Activated CD8-positive, alpha-beta memory T cell treated with anti-CD3 and anti-CD28 coated beads, Interleukin-2, amount 50 U/mL, for 1 hour (primary cell): ENCODE data around the gene SSBP4.

ENCODE experiments used
- DNase-seq: peaks from one replicate; pipeline ENCODE4 v3.0.0-alpha.2; 2020; ENCODE audit errors: extremely low read depth

SSBP4 gene

DNA sequence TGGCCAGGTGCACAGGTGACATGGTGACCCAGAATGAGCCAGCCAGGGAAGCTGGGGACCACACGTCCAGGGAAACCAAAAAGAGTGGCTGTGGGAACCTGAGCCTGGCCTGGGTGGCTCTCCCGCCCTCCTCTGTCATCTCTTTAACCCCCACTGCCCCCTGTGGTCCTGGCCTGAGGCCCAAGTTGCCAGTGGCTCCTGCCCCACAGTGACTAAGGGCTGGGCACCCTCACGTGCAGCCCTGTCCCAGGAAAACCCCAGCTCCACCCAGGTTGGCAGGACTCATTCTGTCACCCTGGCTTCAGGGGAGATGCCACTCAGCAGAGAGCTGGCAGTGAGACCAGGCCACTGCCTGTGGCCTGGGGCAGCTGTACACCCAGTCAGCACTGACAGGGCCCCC is 49.3 kb downstream of the SSBP4 start:
- DNase-seq = no peak

DNA sequence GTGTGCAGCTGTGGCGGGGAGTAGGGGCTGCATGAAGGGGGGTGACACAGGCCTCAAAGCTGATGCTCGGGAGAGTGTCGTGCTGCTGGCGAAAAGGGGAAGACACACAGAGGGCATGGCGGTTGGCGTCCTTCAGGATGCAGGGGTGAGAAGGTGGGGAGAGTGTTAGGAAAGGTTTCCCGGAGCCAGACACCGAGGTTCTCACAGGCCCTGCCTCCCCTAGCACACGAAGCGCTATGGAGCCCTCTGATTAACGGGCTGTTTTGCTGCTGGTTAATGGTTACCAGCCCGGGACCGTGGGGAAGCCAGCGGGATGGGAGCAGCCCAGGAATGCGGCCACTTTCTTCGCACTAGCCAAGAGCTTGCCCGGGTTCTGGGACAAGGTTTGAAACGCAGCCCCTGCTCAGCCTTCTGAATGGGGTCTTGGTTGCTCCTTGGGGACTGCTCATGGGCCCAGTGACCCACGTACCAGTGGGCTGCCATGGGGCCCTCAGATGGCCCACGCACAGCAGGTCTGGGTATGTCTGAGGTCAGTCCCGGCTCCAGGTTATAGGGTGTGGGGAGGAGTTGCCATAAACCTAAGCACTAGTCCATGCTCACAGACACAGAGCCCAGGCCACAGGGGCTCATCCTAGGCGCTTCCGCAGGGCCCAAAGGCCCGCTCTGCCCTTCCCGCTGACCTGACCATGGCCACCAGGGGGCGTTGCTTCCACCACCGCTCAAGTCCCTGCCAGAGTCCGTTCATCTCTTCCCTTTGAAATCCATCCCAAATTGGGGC is 50.1 kb downstream of the SSBP4 start:
- no peak for DNase-seq

DNA sequence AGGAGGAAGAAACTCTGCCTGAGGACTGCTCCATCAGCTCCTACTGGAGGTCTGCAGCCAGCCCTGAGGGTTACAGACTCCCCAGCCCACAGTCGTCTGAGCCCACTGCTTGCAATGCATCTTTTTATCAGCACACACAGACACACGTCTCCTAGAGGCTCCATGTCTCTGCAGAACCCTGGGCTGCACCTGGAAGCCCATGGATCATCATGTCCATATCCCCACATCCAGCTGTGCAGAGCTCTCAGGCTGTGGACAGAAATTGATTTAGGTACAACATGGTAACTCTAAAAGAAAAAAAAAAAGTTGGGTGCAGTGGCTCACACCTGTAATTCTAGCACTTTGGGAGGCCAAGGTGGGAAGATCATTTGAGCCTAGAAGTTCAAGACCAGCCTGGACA is 51.6 kb downstream of the SSBP4 start:
- no peak for DNase-seq

DNA sequence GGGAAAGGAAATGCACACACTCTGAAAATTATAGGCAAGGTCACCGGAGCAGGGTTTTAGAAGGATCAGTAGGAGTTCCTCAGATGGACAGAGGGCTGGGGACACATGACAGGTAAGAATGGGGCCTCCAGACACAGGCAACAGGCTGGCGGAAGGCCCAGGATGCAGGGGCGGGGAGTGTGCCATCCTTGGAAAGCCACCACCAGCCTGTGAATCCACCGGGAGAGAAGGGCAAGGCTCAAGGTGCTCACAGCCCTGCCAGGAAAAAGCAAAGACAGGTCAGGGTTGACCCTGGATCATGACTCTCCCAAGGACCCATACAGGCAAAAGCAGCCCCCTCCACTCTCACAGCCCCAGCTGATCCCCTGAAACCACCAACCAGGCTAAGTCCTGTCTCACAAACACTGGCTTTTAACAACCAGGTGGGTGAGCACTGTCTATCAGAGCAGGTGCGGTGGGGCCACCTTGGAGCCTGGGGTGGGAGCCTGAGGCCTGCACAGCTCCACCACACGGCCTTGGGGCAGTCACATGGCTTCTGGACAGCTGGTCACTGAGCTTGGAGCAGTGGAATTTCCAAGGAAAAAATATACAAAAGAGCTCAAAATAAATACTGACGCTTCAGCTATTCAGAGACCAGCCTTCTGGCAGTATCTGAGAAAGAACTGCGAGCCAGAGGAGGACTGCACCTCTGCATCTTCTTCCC is 54.0 kb downstream of the SSBP4 start:
- DNase-seq = no peak

DNA sequence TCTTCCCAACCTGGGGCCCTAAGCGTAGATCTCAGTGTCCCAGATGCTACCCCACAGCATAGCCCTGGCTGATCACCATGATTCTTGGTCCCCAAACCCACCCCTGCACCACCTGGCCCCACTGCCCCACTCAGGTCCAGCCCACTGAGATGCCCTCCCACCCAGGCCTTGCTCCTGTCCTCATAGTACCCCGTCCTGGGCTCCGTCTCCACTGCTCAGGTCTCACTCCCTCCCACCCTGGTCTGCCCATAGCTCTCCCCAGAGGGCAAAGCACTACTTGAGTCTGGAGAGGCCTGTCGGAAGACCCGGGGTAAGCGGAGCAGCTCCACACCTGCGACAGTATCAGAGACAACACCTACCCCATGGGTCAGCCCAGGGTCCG is 54.5 kb downstream of the SSBP4 start:
- DNase-seq = no peak

DNA sequence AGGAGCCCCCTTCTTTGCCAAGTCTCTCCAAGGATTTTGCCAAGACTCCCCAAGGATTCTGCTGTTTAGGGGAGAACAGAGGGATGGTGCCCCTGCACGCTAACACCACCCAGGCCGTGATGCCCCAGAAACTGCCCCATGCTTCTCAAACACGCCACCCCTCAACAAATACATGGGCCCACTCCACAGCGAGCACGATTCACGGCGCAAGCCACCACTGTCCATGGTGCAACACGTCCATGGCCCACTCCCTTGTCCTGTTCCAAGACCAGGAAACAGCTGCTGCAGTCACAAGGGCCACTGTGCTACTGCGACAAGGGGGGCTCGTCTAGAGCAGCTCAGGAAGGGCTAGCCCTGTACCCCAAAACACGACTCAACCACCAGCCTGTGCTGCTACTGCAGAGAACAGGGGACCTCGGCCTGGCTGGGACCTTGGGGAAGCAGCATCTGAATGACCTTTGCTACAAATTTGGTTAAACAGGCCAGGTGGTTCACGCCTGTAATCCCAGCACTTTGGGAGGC is 55.2 kb downstream of the SSBP4 start:
- DNase-seq = no peak

DNA sequence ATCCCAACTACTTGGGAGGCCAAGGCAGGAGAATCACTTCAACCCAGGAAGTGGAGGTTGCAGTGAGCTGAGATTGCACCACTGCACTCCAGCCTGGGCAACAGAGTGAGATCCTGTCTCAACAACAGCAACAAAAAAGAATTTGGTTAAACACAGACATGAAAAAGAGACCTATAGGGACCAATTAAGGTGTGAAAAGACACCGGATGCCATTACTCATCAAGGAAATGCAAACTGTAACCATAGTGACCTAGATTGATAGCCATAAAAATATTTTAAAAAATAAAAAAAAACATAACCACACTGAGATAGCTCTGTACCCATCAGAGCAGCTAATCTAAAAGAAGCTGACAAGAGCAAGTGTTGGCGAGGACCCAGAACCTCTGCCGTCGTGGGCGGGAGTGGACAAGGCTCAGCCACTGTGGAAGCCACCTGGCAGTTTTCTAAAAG is 55.8 kb downstream of the SSBP4 start:
- peak; percentile 9 for DNase-seq

DNA sequence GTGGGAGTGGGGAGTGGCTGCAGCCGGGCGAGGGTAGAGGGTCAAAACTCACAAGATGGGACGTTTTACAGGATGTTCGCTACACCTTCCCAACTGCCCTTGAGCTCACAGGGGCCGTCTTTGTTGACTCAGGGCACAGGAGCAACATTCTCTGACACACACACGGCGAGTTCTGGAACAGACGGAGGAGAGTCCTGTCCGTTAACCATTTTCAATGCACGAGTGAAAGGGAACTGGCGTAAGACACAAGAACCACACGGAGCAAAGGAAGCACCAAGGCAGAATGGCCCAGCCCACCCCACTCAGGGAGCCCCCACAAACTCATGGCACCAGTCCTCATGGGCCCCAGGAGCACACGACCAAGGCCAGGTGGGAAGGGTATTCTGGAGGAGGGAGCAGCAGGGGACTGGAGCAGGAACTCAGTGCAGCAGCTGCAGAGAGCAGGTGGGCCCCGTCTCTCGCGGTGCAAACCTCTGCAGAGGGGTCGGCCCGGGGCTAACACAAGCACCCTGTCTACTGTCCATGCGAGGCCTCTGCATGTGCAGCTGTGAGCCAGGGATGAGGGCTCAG is 56.6 kb downstream of the SSBP4 start:
- no peak for DNase-seq

DNA sequence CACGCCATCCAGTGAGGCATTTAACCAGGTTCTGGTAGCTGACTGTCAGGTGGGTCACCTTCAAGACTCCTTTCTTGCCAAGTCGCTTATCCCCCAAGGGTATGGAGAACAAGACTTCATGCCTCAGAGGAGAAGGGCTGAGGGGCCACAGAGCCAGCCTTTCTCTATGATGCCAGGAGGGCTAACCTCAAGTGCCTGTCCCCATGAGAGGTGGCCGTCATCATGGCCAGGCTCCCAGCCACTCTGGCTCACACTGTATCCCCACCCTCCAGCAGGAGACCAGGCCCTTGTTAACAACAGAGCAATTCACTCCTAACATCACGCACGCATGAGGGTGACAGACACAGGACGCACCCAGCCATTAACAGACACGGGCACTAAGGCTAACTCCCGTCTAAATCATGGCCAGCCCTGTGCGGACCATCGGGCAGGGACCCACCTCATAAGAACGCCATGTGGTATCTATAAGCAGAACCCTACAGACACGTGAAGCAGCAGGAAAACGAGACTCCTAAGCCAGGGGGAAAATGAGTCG is 57.4 kb downstream of the SSBP4 start:
- DNase-seq = no peak

DNA sequence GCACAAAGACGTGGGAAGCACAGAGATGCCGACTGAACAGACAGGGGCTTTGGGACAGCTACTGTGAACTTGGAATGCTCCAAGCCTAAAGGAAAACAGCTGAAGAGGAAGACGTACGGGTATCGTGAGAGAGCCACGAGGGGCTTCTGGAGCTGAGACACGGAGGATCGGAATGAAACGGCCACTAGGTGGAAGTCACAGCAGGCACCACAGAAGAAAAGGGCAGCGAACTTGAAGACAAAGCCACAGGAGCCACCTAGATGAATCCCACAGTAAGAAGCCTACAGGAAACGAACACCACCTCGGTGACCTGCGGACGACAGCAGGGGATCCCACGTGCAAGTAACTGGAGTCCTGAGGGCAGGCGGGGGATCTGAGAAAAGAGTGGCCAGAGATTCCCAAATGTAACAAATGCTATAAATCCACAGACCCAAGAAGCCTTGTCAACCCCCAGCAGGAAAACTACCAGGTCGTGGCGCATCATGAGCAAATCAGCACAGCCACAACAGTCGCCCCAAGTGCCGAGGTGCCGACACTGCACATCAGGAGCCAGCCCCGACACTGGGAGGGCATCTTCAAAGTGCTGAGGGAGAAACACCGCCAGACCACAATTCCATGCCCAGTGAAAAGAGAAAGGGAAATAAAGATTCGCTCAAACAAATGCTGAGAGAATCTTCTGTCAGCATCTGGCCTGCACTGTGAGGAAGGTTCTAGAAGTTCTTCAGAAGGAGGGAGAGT is 58.0 kb downstream of the SSBP4 start:
- no peak for DNase-seq

DNA sequence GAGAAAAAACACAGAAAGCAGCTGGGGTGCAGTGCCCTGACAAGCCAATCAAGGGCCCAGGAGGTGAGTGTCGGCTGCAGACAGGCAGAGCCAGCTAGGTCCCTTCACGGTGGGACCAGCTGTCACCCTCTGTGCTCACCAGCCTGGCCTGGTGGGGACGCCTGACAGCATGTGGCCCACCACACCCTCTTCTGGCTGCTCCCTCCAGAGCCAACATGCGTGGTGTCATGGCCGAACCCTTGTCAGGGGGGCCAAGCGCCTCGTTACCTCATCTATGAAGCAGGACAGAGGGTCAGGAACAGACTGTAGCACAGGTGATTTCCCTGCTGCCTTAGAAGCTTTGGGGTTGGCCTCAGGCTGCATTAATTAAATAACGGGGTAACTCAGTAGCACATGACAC is 58.8 kb downstream of the SSBP4 start:
- no peak for DNase-seq

DNA sequence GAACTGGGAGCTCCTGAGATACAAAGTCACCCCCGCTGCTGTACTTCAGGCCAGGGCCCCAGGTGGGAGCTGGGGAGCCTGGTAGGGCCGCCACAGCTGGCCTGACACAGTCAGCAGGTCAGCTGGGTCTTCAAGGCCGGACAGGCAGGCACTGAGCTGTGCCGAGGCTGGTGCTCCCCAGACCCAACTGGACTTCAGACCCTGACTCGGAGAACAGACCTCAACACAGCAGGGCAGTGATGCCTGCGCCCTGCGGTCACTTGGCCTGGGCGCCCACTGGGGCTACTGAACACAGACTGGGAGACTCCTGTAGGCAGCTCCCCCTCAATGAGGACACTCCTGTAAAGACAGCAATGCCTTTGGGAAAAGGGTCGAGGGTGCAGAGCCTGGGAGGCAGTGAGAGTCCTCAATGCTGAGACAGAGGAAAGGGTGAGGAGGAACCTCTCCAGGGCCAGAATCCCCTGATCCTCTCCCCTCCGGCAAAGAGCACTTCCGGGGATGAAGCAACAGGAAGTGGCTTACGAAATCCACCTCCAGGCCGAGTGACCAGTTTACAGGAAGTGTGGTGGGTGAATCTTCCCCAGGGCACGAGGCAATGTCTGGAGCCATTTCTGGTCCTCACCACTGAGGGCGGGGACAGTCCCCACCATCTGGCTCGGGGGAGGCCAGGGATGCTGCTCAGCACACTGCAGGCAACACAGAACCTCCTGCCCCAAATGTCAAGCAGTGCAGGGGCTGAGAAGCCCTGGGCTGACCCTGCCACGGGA is 59.5 kb downstream of the SSBP4 start:
- DNase-seq = no peak

DNA sequence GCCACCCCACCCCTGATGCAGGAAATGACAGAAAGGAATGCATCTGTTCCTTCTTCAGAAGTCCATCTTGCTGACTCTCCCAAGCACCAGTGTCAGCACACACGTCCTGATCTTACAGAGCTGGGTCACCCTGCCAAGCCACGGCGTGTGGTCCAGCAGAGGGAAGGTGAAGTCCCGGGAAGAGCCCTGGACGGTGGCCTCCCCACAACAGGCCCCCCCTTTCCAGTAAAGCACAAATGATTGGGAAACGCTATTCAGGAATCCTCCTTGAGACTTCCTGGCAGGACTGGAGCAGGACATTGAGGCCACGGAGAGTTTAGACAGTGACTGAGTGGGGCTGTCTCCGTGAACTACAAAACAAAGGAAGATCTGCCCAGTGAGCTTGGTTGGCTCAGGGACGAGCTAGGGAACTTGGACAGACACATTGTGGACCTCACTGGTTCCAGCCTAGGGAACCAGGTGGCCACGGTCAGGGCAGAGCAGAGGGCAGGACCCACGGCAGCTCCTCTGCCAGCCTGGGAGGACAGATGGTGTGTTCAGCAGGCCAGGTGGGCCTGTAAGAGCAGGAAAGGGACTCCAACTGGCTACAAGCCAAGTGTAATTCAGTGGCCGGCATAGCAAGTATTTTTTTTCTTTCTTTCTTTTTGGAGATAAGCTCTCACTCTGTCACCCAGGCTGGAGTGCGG is 61.0 kb downstream of the SSBP4 start:
- no peak for DNase-seq

DNA sequence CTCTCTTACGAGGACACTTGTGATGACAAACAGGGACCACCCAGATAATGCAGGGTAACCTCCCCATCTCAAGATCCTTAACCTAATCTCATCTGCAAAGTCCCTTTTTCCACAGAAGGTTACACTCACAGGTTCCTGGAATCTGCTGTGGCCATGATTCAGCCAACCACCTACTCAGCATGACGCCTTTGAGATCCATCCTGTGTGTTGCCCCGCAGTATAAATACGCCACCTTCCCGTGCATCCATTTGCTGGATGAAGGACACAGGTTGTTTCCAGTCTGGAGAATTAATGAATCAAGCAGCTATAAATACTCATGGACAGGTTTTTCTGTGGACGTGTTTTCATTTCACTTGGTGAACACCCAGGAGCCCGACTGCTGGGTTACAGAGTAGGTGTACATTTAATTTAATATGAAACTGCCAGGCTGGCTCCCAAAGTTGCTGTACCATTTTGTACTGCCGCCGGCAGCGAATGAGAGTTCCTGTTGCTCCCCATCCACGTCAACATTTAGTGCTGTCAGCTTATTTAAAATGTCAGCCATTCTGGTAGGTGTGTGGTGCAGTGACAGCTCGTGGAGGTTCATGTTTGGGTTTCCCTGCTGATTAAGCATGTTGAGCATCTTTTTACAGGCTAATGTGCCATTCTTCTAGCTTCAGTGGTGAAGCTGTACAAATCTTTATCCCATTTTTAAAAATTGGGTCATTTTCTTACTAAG is 62.5 kb downstream of the SSBP4 start:
- no peak for DNase-seq

DNA sequence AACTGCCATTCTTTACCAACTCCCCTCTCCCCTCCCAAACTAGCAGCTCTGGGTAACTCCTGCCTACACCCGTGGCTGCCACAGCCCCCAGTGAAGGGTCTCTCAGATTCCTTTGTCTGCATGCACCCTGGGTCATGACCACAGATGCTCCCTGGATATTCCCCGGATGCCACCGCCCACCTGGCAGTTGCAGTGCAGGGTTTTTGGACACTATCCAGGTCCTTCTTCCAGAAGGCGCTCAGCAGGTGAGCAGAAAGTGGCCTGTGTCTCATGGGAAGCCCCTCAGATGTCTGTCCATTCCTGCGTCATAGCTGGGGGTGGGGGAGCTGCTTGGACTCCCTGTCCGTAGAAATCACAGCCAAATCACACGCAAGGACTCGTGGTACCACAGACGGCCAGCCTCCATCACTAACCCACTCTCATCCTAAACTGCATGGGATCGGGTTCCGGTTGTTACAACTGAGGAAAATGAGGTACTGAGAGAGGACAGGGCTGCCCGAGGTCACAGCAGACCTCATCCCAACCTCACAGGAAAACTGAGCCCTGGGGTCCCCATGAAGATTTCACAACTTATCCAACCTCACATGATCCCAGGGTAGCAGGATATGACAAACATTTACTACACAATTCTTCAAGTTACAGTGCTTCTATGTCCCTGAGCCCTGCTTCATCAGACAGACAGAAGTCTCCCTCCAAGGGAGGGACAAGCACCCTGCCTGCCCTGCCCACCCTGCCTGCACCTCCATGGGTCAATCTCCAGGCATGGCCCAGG is 64.1 kb downstream of the SSBP4 start:
- DNase-seq = no peak
